ENCODE measurements around the gene HIP1. TPM values are rescaled to one million over a fixed set of nuclear protein-coding genes. Genes with fewer than 3 reads are reported as not detected.

HIP1 gene
- total and polyA plus RNA-seq, 2 of the 13 experiments (the other 11 are each of a cell fraction or from before 2014, with no cell fraction given), result 4.5 to 6.2 TPM

DNA sequence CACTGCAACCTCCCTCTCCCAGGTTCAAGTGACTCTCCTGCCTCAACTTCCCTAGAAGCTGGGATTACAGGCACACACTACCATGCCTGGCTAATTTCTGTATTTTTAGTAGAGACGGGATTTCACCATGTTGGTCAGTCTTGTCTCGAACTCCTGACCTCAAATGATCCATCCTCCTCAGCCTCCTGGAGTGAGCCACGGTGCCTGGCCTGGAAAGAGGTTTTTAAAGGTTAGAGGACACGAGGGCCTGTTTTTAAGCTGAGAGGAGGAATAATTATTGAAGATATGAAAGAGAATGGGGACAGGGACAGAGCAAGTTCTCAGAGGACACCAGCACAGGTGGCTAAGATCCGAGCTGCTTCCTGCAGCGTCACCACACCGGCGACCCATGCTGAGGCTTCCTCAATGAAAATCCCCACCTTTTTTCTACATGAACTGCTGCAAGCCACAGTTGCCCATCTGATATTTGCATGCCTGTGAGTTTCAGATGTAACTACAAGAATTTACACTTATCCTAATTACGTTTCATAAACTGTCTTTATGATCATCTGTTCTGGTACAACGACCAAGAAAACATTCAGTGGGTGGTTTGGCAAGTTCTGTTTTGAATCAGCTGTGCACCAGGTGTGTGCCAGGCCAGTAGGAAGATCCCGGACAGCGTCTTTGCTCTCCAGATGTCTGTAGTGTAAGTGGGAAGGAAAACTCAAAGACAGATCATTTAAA, 76.0 kb downstream of the HIP1 start (continued):
- TF ChIP-seq, protein P1, sequence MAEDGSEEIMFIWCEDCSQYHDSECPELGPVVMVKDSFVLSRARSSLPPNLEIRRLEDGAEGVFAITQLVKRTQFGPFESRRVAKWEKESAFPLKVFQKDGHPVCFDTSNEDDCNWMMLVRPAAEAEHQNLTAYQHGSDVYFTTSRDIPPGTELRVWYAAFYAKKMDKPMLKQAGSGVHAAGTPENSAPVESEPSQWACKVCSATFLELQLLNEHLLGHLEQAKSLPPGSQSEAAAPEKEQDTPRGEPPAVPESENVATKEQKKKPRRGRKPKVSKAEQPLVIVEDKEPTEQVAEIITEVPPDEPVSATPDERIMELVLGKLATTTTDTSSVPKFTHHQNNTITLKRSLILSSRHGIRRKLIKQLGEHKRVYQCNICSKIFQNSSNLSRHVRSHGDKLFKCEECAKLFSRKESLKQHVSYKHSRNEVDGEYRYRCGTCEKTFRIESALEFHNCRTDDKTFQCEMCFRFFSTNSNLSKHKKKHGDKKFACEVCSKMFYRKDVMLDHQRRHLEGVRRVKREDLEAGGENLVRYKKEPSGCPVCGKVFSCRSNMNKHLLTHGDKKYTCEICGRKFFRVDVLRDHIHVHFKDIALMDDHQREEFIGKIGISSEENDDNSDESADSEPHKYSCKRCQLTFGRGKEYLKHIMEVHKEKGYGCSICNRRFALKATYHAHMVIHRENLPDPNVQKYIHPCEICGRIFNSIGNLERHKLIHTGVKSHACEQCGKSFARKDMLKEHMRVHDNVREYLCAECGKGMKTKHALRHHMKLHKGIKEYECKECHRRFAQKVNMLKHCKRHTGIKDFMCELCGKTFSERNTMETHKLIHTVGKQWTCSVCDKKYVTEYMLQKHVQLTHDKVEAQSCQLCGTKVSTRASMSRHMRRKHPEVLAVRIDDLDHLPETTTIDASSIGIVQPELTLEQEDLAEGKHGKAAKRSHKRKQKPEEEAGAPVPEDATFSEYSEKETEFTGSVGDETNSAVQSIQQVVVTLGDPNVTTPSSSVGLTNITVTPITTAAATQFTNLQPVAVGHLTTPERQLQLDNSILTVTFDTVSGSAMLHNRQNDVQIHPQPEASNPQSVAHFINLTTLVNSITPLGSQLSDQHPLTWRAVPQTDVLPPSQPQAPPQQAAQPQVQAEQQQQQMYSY (CRISPR knock-in tag; IDR thresholded peaks at IDR 0.05), result no peak
- TF ChIP-seq NR2F6 (IDR thresholded peaks at IDR 0.05) (no peak), NR2F6 (CRISPR knock-in tag; IDR thresholded peaks at IDR 0.05) (no peak), CBFB (CRISPR knock-in tag; IDR thresholded peaks at IDR 0.05) (no peak)
- TF ChIP-seq, protein P2, sequence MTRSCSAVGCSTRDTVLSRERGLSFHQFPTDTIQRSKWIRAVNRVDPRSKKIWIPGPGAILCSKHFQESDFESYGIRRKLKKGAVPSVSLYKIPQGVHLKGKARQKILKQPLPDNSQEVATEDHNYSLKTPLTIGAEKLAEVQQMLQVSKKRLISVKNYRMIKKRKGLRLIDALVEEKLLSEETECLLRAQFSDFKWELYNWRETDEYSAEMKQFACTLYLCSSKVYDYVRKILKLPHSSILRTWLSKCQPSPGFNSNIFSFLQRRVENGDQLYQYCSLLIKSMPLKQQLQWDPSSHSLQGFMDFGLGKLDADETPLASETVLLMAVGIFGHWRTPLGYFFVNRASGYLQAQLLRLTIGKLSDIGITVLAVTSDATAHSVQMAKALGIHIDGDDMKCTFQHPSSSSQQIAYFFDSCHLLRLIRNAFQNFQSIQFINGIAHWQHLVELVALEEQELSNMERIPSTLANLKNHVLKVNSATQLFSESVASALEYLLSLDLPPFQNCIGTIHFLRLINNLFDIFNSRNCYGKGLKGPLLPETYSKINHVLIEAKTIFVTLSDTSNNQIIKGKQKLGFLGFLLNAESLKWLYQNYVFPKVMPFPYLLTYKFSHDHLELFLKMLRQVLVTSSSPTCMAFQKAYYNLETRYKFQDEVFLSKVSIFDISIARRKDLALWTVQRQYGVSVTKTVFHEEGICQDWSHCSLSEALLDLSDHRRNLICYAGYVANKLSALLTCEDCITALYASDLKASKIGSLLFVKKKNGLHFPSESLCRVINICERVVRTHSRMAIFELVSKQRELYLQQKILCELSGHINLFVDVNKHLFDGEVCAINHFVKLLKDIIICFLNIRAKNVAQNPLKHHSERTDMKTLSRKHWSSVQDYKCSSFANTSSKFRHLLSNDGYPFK (CRISPR knock-in tag; IDR thresholded peaks at IDR 0.05; ENCODE audit: borderline replicate concordance), result no peak

Measured in HepG2 (cell line).